WTC11 (cell line): ENCODE data around the gene ACACA.

Experiments
- FOXJ3 ChIP-seq: sonication (generic); formaldehyde crosslinking; IDR thresholded peaks from 2 replicates; pipeline ENCODE4 v1.9.0; 2021; ENCODE audit warnings: missing genetic modification reagents, mild to moderate bottlenecking, borderline replicate concordance
- FOXP1 ChIP-seq: sonication (generic); formaldehyde crosslinking; IDR thresholded peaks from 2 replicates; pipeline ENCODE4 v1.8.0; 2022; ENCODE audit warnings: missing genetic modification reagents, mild to moderate bottlenecking, moderate library complexity, borderline replicate concordance
- IRF2 ChIP-seq: sonication (generic); formaldehyde crosslinking; IDR thresholded peaks from 2 replicates; pipeline ENCODE4 v1.8.0; 2022; ENCODE audit warnings: low read depth, missing genetic modification reagents, borderline replicate concordance
- JUN ChIP-seq: sonication (generic); formaldehyde crosslinking; IDR thresholded peaks from 2 replicates; pipeline ENCODE4 v1.8.0; 2023; ENCODE audit warnings: mild to moderate bottlenecking, missing genetic modification reagents
- NR1H2 ChIP-seq: sonication (generic); formaldehyde crosslinking; IDR thresholded peaks from 2 replicates; pipeline ENCODE4 v1.9.0; 2021; ENCODE audit warnings: mild to moderate bottlenecking, moderate library complexity, missing genetic modification reagents
- NR2C2 ChIP-seq: sonication (generic); formaldehyde crosslinking; IDR thresholded peaks from 2 replicates; pipeline ENCODE4 v1.8.0; 2022; ENCODE audit warnings: mild to moderate bottlenecking, missing genetic modification reagents
- SMAD4 ChIP-seq: sonication (generic); formaldehyde crosslinking; IDR thresholded peaks from 2 replicates; pipeline ENCODE4 v1.8.0; 2022; ENCODE audit warnings: mild to moderate bottlenecking, missing genetic modification reagents
- TF ChIP-seq, protein P1 (sequence below): sonication (generic); formaldehyde crosslinking; IDR thresholded peaks from 2 replicates; pipeline ENCODE4 v1.8.0; 2022; ENCODE audit warnings: mild to moderate bottlenecking, missing genetic modification reagents
- TF ChIP-seq, protein P2 (sequence below): fragments of 200-600 bp; IDR thresholded peaks from 2 replicates; pipeline ENCODE4 v1.8.0; 2022; ENCODE audit warnings: antibody characterized with exemption

DNA sequence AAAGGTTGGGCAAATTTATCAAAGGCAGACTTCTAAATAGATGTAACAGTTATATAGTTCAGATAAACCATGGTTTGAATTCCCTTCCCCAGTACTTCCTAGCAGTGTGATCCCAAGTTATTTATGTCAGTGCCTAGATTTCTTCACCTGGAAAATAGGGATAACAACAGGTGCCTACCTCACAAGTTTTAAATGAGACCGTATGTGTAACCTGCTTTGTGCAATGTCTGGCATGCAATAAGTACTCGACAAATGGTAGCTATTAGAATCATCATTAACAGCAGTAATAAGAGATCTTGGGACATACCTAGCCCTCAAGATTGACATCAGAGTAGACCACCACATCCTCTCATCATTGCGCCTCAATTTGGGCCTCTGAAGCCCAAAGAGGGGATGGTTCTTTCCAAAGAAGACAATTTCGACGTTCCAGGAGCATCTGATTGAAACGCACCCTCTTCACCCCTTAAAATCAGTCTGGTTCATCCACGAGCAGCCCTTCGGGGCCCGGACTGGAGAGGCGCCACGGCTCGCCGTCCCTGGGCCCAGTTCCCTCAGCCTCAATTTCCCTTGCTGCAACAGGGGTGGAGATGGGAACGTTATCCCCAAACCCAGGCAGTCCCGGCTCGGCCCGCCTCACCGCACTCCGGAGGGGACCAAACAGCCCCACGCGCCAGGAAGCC is 541 bp downstream of the ACACA start:
- TF ChIP-seq IRF2 (no peak), NR2C2 (CRISPR knock-in tag) (no peak), SMAD4 (CRISPR knock-in tag) (no peak), NR1H2 (CRISPR knock-in tag) (no peak), FOXJ3 (CRISPR knock-in tag) (no peak), JUN (CRISPR knock-in tag) (no peak), FOXP1 (CRISPR knock-in tag) (peak; percentile 77; the same call in 1 of the 2 replicates)
- TF ChIP-seq, protein P1, sequence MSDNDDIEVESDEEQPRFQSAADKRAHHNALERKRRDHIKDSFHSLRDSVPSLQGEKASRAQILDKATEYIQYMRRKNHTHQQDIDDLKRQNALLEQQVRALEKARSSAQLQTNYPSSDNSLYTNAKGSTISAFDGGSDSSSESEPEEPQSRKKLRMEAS (CRISPR knock-in tag), result no peak; the same call in 1 of the 2 replicates
- TF ChIP-seq, protein P2, sequence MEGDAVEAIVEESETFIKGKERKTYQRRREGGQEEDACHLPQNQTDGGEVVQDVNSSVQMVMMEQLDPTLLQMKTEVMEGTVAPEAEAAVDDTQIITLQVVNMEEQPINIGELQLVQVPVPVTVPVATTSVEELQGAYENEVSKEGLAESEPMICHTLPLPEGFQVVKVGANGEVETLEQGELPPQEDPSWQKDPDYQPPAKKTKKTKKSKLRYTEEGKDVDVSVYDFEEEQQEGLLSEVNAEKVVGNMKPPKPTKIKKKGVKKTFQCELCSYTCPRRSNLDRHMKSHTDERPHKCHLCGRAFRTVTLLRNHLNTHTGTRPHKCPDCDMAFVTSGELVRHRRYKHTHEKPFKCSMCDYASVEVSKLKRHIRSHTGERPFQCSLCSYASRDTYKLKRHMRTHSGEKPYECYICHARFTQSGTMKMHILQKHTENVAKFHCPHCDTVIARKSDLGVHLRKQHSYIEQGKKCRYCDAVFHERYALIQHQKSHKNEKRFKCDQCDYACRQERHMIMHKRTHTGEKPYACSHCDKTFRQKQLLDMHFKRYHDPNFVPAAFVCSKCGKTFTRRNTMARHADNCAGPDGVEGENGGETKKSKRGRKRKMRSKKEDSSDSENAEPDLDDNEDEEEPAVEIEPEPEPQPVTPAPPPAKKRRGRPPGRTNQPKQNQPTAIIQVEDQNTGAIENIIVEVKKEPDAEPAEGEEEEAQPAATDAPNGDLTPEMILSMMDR, result no peak
